Heart right ventricle (tissue), 16 donors: ENCODE results near the gene MGMT. TPM values are rescaled to one million over a fixed set of nuclear protein-coding genes. Genes with fewer than 3 reads are reported as not detected.

ENCODE experiments used
- ATAC-seq, 8 donors: fragments of 200-7000 bp; cut with Tn5 transposase; one replicate each; pipeline ENCODE4 v1.9.1; 2020; ENCODE audit warnings: mild to moderate bottlenecking in 8 of 8, moderate library complexity in 8 of 8, moderate number of reproducible peaks in 1 of 8
- DNase-seq, 2 donors: peaks; one replicate each; pipeline ENCODE4 v3.0.0-alpha.2; 2020
- H3K27ac ChIP-seq, 10 donors: fragments of 200-600 bp; sonication (generic) in 2 of 10; one replicate each; pipeline versions ENCODE4 v1.5.0 to v1.8.0; 2020 to 2022; ENCODE audit warnings: mild to moderate bottlenecking in 3 of 10
- H3K27me3 ChIP-seq, 7 donors: fragments of 200-600 bp; one replicate each; pipeline ENCODE4 v1.8.0; 2021 to 2022; ENCODE audit warnings: mild to moderate bottlenecking in 2 of 7
- H3K36me3 ChIP-seq, 9 donors: fragments of 200-600 bp; sonication (generic) in 1 of 9; one replicate each; pipeline versions ENCODE4 v1.5.0 to v1.8.0; 2020 to 2022; ENCODE audit warnings: mild to moderate bottlenecking in 2 of 9
- H3K4me1 ChIP-seq, 9 donors: fragments of 200-600 bp; sonication (generic) in 1 of 9; one replicate each; pipeline versions ENCODE4 v1.5.0 to v1.8.0; 2020 to 2022; ENCODE audit warnings: mild to moderate bottlenecking in 4 of 9
- H3K4me3 ChIP-seq, 10 donors: fragments of 200-600 bp; sonication (generic) in 2 of 10; one replicate each; pipeline versions ENCODE4 v1.5.0 to v1.8.0; 2020 to 2022; ENCODE audit warnings: mild to moderate bottlenecking in 7 of 10, moderate library complexity in 2 of 10
- H3K9me3 ChIP-seq, 11 donors: fragments of 200-600 bp in 10 of 11; sonication (generic) in 2 of 11; one replicate each; pipeline versions ENCODE4 v1.5.0 to v1.8.0; 2013 to 2022; ENCODE audit warnings: mild to moderate bottlenecking in 2 of 11, control low read depth in 1 of 11, moderate library complexity in 1 of 11
- WGBS, 2 donors: extraction: QIAGEN DNeasy Blood & Tissue Kit; methylation state at CpG; one replicate each; pipeline ENCODE4 v1.1.7; 2013; ENCODE audit warnings: inconsistent platforms in 1 of 2; 5-methylcytosine and 5-hydroxymethylcytosine counted together
- intact Hi-C, 10 donors: fragments of 100-400 bp; cut with DNase I; formaldehyde crosslinking; loops; one replicate each; pipeline versions ENCODE4 v1.11.1 to v1.14.2; 2022
- polyA plus RNA-seq, 2 donors: library from polyadenylated mRNA; stranded (reverse); fragments of 200-250 nt; gene quantifications; one replicate each; pipeline ENCODE4 v1.2.3, GENCODE V29; 2013
- total RNA-seq, 10 donors: library from RNA; stranded (reverse); fragmentation: NEBNext Ultra II Directional in 3 of 10; extraction: Animal tissue kit (Norgen Biotek cat#: 25700) in 3 of 10; gene quantifications; one replicate each; pipeline versions ENCODE4 v1.2.1 to v1.2.4, GENCODE V29; 2021 to 2023
- TF ChIP-seq, protein P1 (sequence below), 9 donors: fragments of 200-600 bp; sonication (generic) in 2 of 9; IDR thresholded peaks; one replicate each; pipeline versions ENCODE4 v1.5.0 to v1.8.0; 2021 to 2022; ENCODE audit warnings: antibody characterized with exemption in 9 of 9, mild to moderate bottlenecking in 5 of 9, moderate library complexity in 1 of 9
- donor health status: Arrhythmogenic right ventricular cardiomyopathy.
- donor health status: ischemic (EF 13 %, LVEDD 7.1; RV severe dilation, severe dysfunction).
- donor health status: healthy with polysubstance abuse.
- donor health status: DM: no; HTN: yes; CAD: no.
- donor health status: DM: no; HTN: no; CAD: no.
- donor health status: ischemic (EF 25% LVEDD 6.9; RV normal size, moderate dysfunction).
- donor health status: ischemic (EF 25% LVEDD 5.7; RV mildly dilated, moderate dysfunction).
- donor health status: healthy.
- donor health status: DM: yes; HTN: yes; CAD: no.
- donor health status: Ischemic cardiomyopathy.
- donor health status: ischemic (EF 35%, LVEDD 5.7; RV mildly dilated, moderate dysfunction).
- donor health status: nonischemic (EF 11% LVEDD 7.7; RV severe dilation, severe dysfunction).
- donor health status: DM: yes; HTN: yes; CAD: no.
- donor health status: PGD.
- donor health status: ischemic (EF 29% LVEDD 5.4; RV normal size, mild dysfunction).
- donor health status: nonischemic (EF 23%, LVEDD 6.1; RV moderate dilation, normal function).

MGMT gene
- total and polyA plus RNA-seq, 12 donors: 8.4 to 17.8 (median 12.9) TPM

DNA sequence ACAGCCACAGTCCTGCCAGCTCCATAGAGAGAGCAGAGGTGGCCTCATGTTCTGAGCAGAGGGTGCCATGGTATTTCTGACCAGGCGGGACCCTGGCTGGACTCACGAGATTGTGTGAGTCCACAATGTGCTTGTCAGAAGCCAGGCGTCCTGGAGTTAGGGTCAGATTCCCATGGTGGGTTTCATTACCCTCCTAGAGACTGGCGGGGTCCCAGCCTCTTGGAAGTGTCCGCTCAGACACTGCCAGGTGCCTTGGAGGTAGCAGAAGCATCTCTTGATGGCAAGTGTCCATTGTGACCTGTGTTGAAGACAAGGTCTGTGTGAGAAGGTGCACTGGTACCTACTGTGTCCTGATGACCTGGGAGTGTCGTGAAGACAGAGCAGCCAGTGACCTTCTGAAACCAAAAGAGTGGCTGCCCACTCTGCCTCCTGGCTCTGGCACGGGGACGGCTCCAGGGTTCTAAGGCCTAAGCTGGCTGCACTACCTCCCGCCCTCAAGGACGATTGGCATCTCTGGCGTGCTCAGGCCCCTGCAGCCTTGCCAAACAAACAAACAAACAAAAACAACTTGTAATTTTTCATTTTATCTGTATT lies 56.8 kb downstream of the MGMT start:
- Histone ChIP-seq H3K4me3 (no peak overlapping the region), H3K27me3 (no peaks in the 10 kb centered on the region), H3K36me3 (peaks cover 0 to 6% (median 0%) of the 10 kb centered on the region in 9 donors), H3K27ac (no peak overlapping the region), H3K9me3 (peaks cover 0 to 4% (median 0%) of the 10 kb centered on the region in 11 donors), H3K4me1 (peaks cover 0 to 15% (median 0%) of the 10 kb centered on the region in 9 donors)
- DNase-seq (no peak), ATAC-seq (no peak)
- TF ChIP-seq, protein P1, sequence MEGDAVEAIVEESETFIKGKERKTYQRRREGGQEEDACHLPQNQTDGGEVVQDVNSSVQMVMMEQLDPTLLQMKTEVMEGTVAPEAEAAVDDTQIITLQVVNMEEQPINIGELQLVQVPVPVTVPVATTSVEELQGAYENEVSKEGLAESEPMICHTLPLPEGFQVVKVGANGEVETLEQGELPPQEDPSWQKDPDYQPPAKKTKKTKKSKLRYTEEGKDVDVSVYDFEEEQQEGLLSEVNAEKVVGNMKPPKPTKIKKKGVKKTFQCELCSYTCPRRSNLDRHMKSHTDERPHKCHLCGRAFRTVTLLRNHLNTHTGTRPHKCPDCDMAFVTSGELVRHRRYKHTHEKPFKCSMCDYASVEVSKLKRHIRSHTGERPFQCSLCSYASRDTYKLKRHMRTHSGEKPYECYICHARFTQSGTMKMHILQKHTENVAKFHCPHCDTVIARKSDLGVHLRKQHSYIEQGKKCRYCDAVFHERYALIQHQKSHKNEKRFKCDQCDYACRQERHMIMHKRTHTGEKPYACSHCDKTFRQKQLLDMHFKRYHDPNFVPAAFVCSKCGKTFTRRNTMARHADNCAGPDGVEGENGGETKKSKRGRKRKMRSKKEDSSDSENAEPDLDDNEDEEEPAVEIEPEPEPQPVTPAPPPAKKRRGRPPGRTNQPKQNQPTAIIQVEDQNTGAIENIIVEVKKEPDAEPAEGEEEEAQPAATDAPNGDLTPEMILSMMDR (IDR thresholded peaks at IDR 0.05): no peak
- intact Hi-C loops: no loop called here
- 80 to 88% methylated on average over 11 of the region's 11 CpGs for WGBS, 2 donors

DNA sequence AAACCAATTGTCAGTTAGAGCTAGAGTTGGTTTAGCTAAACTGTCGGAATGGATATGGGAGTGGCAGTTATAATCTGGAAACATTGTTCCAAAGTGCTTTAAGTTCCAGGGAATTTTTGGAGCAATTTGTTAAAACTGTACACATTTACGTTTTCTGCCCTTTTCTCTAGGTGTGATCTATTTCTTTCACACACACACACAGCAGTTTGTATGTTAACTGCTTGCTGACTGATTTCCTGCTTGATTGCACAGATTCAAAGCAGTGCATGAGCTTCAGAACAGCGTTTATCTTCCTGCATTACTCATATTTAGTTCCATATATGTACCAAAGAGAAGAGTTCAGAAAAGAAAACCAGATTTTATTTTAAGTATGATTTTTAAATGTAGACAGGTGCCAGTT lies 57.9 kb downstream of the MGMT start:
- ATAC-seq (no peak), DNase-seq (no peak)
- Histone ChIP-seq H3K36me3 (peaks cover 0 to 6% (median 0%) of the 10 kb centered on the region in 9 donors), H3K27me3 (no peaks in the 10 kb centered on the region), H3K27ac (no peak overlapping the region), H3K4me1 (peaks cover 0 to 15% (median 0%) of the 10 kb centered on the region in 9 donors), H3K4me3 (no peak overlapping the region), H3K9me3 (peaks cover 0 to 4% (median 0%) of the 10 kb centered on the region in 11 donors)
- TF ChIP-seq, protein P1 (IDR thresholded peaks at IDR 0.05): no peak
- 80 to 86% methylated on average over 3 of the region's 3 CpGs for WGBS, 2 donors
- intact Hi-C loops: no loop called here

DNA sequence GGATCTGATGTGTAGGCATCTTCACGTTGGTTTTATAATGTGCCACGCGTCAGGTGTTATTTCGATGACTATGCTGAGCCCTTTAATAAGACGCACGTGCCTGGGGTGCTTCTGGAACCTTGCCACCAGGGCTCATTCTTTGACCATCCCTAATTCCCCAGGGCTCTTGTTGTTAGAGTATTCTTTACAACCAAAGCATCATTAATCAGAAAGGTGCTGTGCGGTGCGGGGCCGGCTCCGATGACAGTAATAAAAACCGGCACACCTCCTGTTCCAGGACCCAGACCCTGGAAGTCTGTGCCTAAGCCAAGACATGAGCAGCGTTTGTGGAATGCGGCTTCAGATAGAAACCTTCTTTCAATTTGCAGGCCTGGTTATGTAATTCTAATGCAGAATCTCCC lies 58.4 kb downstream of the MGMT start:
- Histone ChIP-seq H3K27me3 (no peaks in the 10 kb centered on the region), H3K9me3 (peaks cover 0 to 4% (median 0%) of the 10 kb centered on the region in 11 donors), H3K4me1 (peaks cover 0 to 15% (median 0%) of the 10 kb centered on the region in 9 donors), H3K27ac (no peak overlapping the region), H3K36me3 (peaks cover 0 to 6% (median 0%) of the 10 kb centered on the region in 9 donors), H3K4me3 (peak overlapping the region in 3 of 10 donors; percentile 9 to 16 (median 14))
- peak in 3 of 8 donors; percentile 19 to 44 (median 37) for ATAC-seq
- TF ChIP-seq, protein P1 (IDR thresholded peaks at IDR 0.05): no peak
- no peak for DNase-seq
- intact Hi-C loops: no loop called here
- 61 to 62% methylated on average over 13 of the region's 13 CpGs for WGBS, 2 donors

DNA sequence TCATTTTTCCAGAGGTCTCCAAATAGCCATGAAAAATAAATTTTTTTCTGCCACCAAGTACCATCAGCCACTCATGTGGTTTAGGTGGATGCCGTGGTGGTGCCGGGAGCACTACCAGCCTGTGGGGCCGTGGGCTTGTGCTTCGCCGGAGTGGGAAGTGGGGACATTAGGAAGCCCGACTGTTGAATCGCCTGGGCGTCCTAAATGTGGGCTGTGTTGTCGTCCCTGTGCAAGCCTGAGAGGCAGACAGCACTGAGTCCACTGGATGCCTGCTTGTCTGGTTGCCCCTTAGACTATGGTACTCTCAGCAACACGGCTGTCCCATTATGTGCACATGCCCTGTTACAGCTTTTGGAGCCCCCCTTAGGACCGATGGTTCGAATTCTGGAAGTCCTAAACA lies 59.9 kb downstream of the MGMT start:
- TF ChIP-seq, protein P1 (IDR thresholded peaks at IDR 0.05): no peak
- H3K4me3 ChIP-seq: no peak overlapping the region
- intact Hi-C loops: no loop called here
- no peak for DNase-seq
- H3K27me3 ChIP-seq: no peaks in the 10 kb centered on the region
- peaks cover 0 to 6% (median 0%) of the 10 kb centered on the region in 9 donors for H3K36me3 ChIP-seq
- peaks cover 0 to 4% (median 0%) of the 10 kb centered on the region in 11 donors for H3K9me3 ChIP-seq
- H3K4me1 ChIP-seq: peaks cover 0 to 23% (median 6%) of the 10 kb centered on the region in 9 donors
- no peak overlapping the region for H3K27ac ChIP-seq
- no peak for ATAC-seq
- WGBS, 2 donors: 90 to 94% methylated on average over 12 of the region's 12 CpGs
